ENCODE measurements around the gene FRG2C.

DNA sequence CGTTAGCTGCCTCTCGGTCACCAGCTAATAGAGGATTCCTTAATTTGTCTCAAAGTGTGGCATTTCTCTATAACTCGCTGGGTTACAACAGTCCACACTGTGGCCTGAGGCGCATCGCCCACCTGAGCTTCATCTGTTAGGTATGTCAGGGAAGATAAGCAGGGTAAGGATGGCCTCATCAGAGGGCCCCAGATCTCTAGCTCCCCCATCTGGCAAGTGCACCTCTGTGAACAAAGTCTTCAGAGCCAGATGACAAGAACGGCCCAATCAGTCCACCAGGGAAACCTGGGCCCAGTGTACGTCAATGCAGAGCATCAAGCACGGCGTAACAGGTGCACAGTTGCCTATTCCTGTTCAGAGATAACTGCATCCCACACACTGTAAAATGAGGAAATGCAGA is 23.2 kb downstream of the FRG2C start:
- TF ChIP-seq, protein P1, sequence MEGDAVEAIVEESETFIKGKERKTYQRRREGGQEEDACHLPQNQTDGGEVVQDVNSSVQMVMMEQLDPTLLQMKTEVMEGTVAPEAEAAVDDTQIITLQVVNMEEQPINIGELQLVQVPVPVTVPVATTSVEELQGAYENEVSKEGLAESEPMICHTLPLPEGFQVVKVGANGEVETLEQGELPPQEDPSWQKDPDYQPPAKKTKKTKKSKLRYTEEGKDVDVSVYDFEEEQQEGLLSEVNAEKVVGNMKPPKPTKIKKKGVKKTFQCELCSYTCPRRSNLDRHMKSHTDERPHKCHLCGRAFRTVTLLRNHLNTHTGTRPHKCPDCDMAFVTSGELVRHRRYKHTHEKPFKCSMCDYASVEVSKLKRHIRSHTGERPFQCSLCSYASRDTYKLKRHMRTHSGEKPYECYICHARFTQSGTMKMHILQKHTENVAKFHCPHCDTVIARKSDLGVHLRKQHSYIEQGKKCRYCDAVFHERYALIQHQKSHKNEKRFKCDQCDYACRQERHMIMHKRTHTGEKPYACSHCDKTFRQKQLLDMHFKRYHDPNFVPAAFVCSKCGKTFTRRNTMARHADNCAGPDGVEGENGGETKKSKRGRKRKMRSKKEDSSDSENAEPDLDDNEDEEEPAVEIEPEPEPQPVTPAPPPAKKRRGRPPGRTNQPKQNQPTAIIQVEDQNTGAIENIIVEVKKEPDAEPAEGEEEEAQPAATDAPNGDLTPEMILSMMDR (IDR thresholded peaks at IDR 0.05 in 4 of 5, conservative IDR thresholded peaks at IDR 0.05 in 1 of 5), result no peak
- no peak for TF ChIP-seq POLR2A (IDR thresholded peaks at IDR 0.05)
